GM23338 (cell line): ENCODE data around the gene PDE3A.

ENCODE experiments used
- EZH2phosphoT487 ChIP-seq: fragments of 200-600 bp; sonication (generic); IDR thresholded peaks from one replicate; pipeline ENCODE4 v1.8.1; 2018; ENCODE audit warnings: antibody characterized with exemption; ENCODE audit not compliant: unreplicated experiment
- POLR2AphosphoS5 ChIP-seq: IDR thresholded peaks from 2 replicates; pipeline ENCODE4 v1.6.1; 2016; ENCODE audit warnings: antibody characterized with exemption, low read depth
- ZNF331 ChIP-seq: fragments of 250-450 bp; sonication (Bioruptor Pico); IDR thresholded peaks from 2 replicates; pipeline ENCODE4 v1.5.0; 2020; ENCODE audit warnings: low read depth, mild to moderate bottlenecking, moderate library complexity
- TF ChIP-seq, protein P1 (sequence below), 2 experiments: fragments of 200-600 bp in 1 of 2; sonication (generic) in 1 of 2; conservative IDR thresholded peaks; 2 replicates each; pipeline versions ENCODE4 v1.5.1 to v1.6.1; 2016 to 2017; ENCODE audit warnings: antibody characterized with exemption in 2 of 2, low read depth in 2 of 2, mild to moderate bottlenecking in 2 of 2, moderate library complexity in 1 of 2

DNA sequence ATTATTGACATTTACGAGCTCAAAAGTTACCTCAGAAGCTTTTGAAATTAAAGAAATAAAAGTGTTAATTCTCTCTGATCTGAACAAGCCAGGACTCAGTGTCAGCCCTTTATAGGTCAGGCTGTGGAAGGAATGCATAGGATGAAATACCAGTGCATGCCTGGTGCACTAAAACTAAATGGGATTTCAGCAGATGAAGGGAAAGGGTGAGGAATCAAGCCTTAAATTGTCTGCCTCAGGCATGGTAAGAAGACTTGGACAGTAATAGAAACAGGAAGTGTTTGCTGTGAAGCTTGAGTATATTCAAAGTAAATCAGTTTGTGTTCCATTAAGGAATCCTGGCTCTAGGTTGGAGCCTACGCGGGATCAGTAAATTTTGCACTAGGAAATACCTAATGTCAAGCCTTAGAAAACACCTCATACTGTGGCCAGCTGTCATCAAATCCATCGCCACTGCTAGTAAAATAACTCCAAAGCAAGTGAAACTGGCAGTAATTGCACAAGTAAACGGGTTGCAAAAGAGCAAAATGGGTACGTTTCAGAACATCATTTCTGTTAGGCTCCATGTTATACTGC is 76.3 kb downstream of the PDE3A start:
- TF ChIP-seq, protein P1, sequence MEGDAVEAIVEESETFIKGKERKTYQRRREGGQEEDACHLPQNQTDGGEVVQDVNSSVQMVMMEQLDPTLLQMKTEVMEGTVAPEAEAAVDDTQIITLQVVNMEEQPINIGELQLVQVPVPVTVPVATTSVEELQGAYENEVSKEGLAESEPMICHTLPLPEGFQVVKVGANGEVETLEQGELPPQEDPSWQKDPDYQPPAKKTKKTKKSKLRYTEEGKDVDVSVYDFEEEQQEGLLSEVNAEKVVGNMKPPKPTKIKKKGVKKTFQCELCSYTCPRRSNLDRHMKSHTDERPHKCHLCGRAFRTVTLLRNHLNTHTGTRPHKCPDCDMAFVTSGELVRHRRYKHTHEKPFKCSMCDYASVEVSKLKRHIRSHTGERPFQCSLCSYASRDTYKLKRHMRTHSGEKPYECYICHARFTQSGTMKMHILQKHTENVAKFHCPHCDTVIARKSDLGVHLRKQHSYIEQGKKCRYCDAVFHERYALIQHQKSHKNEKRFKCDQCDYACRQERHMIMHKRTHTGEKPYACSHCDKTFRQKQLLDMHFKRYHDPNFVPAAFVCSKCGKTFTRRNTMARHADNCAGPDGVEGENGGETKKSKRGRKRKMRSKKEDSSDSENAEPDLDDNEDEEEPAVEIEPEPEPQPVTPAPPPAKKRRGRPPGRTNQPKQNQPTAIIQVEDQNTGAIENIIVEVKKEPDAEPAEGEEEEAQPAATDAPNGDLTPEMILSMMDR (conservative IDR thresholded peaks at IDR 0.05; ENCODE audit: low read depth in 2 of 2) = no peak
- TF ChIP-seq POLR2AphosphoS5 = no peak
- TF ChIP-seq ZNF331 (CRISPR knock-in tag) = no peak
- no peak for TF ChIP-seq EZH2phosphoT487
